Measurements from ENCODE around the gene TMEM212.
"Not testable (repeated sequence)": the region's sequence is repeated elsewhere in the genome, so short reads cannot be mapped to it uniquely, and the experiment has no call there.

The TMEM212 gene

DNA sequence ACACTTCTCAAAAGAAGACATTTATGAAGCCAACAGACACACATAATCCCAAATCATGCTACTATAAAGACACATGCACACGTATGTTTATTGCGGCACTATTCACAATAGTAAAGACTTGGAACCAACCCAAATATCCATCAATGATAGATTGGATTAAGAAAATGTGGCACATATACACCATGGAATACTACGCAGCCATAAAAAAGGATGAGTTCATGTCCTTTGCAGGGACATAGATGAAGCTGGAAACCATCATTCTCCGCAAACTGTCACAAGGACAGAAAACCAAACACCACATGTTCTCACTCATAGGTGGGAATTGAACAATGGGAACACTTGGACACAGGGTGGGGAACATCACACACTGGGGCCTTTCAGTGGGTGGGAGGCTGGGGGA, 15.6 kb downstream of the TMEM212 start:
- not testable (repeated sequence) for DNase-seq (ENCODE audit: low read depth in 2 of 2)

DNA sequence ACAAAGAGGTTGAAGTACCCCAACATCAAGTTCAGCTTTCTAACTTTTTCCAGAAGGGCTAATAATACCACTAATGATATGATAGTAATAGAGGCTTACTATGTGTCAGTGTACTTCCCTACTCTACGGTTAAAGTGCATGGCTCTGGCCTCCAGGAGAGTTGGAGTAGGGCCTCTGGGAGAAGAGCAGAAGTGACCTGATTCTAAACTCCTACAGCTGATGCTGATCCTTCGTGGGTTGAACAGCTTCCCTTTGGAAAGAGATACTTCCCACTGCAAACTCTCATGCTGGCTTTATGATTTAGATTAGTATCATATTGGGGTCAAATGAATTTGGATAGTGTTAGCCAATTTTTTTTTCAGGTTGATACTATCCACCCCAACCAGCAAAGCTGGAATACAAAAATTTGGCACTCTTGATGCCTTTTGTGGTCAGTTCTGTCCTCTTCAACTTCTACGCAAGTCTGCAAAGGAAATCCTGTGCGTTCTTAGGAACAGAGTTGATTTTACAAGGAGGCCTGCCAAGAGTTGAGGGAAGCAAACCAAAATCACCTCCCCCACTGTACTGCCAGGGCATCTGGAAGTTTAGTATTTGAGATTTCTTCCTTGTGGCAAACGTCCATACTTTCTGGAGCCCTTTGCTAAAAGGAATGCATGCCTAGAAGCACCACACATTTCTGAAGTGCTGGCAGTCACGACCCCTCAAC, 17.8 kb downstream of the TMEM212 start:
- DNase-seq (ENCODE audit: low read depth in 2 of 2), result no peak

DNA sequence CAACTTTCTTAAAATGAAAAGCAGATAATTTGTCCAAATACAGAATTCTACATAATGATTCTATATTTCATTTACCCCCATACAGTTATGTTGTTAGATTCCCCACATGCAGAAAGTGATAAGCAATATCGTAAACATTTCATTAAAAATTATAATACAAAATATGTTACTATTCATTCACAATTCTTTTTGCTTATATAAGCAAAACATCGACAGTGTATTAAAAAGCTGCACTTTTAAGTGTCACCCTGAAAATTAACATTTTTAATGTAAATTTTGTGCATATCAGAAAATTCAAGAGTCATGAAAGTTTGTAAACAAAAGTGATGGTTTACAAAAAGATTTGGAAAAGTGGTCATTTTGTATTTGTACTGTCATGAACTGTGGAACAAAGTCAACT, 19.2 kb downstream of the TMEM212 start:
- no peak for DNase-seq (ENCODE audit: low read depth in 2 of 2)

DNA sequence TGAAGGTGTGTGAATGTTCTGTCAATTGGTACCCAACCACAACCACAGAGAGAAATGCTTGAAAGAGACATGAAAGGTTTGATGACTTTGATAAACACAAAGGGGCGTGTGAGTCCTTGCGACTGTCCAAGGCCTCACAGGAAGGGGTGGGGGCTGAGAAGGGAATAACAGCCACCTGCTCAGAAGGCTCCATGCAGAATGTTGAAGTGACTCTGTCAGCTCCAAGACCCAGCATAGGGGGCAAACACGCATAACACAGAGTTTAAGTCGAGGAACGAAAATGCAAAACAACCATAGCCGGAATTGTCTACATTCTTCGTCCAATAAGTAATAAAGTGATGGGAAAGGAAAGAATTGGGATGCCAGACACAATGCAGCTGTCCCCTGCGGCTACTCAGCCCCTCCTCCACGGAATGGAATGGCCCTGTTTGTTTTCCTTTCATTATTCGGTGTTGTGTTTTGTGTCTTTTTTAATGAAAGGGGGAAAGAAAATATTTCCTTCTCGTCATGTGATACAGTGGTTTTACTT, 19.9 kb downstream of the TMEM212 start:
- DNase-seq (ENCODE audit: low read depth in 2 of 2), result no peak

DNA sequence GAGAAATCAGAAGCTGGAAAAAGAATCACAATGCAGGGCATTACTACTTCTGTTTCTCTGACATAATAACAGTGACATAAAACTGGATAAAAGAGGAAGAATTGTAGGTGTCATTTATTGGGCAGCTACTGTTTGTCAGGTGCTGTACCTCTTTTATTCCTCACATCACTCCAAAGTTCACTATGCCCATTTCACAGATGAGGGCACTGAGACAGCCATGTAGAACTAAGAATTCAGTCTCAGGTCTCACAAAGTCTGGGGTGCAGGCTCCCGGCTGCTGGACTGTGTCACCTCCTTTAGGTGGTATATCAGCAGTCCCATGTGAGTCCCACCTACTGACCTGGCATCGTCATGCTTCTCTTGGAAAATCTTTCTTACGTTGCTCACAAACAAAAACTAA, 20.8 kb downstream of the TMEM212 start:
- DNase-seq (ENCODE audit: low read depth in 2 of 2), result no peak

DNA sequence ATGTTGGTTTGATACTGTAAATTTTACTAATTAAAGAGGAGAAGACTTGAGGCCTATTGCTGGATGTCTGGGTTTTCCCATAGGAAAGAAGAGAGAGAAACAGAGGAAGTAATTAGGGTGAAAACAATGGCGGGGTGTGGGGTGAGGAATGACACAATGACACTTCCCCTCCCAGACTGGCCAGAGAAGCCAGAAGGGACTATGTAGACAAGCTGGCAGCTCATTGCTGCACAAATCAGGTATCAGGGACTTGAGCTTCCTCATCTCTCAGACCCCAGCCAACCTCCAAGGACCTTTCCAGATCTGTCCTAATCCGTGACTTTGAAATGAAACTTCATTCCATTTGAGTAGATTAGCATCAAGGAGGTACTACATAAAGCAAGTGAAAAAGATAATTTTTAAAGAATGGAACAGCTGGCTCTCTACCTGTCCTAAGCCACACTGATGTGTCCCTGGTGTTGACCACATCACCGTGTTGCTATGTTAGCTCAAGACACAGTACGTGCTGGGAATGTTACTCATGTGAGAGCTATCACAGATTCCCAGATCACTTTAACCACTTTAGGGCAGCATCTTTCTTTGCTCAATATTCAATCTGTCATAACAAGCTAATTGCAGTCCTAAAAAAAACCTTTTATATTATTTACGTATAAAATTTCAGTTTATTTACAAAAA, 22.2 kb downstream of the TMEM212 start:
- DNase-seq (ENCODE audit: low read depth in 2 of 2), result no peak

DNA sequence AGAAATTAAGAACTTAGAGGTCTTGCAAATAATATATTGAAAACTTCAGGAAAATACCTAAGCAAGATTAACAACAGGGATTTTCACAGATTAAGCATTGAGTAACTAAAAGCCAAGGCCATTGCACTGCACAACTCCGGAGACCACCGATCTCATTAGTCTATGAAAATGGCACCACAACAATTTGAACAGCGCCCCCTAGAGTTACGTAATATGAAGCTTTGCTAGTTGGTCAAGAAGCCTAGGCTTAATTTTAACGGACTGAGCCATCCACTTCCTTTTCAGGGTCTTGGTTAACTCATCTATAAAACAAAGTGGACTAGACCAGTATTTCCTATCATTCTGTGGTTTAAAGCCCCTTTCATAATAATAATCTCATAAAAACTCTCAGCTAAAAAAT, 24.8 kb downstream of the TMEM212 start:
- DNase-seq (ENCODE audit: low read depth in 2 of 2), result no peak

DNA sequence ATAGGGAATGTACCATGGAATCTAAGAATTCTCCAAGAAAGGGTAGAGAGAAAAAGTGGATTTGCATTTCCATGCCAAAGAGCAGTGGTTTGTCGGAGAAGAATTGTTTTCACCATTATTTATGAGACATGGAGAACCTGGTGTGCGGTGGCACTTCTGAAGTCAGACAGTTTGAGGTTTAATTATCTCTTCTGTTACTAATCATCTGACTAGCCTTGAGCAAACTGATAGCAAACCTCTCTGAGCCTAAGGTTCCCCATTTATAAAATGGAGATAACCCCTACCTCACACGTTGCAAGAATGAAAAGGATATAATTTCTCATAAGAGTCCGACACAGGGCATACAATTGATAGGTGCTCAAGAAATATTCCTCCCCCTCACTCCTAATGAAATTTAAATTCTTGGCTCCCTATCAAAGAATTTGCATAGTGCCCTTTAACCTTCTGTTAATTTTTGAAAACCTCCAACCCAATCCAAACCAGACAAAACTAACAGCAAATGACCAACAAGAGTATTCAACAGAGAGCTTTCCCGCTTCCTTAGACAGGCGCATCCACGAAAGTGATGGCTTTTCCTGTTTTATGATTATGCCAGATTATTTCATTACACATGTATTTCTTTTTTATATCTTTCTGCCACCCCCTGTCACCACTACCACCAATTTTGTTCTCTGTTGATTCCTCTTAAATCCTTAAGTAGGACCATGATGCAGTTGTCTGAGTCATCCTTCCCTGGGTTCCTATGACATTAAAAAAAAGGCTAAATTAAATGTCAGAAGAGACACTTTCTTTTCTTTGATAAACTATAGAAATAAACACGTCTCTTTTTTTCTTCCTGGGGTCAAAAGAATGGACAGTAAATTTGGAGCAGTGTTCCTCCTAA, 28.5 kb downstream of the TMEM212 start:
- DNase-seq (ENCODE audit: low read depth in 2 of 2), result no peak

DNA sequence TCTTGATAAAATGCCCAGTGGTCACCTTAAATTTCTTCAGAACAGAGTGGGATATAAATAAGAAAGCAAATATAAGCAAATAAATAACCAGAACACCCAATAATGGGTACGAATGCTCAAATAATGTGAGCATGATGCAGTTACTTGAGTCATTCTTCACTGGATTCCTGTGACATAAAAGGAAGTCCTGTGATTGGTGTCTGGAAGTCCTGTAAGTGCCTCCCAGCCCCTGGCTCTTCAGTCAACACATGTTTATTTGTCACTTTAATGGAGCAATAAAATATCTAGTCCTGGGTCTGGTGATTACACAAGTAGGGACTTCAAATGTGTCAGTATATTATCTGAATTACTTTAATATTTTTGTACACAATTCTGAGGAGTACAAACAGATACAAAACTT, 30.4 kb downstream of the TMEM212 start:
- no peak for DNase-seq (ENCODE audit: low read depth in 2 of 2)

DNA sequence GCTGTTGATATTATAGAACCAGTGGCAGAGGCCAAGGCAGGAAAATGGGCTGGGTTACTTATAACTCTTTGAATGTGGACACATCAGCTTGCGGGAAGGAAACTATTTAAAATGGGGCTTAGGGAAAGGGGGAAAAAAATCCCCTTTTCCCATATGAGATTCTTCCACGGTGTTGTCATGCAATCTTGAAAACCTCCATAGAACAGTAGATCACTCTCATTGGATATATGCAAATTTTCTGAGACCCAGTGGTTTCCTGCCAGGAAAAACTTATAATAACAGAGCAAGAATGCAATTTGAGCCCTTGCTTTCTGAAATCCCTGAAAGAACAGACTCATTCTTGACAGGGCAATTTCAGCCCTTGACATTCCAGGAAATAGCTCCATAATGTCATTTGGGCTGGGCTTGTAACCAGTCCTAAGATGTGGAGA, 31.1 kb downstream of the TMEM212 start:
- DNase-seq (ENCODE audit: low read depth in 2 of 2), result no peak

DNA sequence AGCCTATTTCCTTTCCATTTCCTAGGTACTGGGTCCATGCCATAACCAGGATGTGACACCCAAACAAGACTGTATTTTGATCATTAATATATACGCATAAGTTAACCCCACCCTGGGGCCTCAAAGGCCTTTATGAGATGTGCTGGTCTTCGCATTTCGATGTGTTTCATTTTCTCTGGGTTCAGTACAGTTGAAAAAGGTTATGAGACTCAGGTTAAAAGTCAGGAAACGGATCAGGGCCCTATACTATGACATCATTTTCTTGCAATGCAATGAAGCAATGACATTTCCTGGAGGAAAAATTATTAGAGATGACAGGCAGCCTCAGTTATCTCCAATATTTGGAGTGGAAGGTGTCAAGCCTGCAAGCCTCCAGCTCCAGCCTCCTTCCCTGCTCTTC, 31.7 kb downstream of the TMEM212 start:
- no peak for DNase-seq (ENCODE audit: low read depth in 2 of 2)

DNA sequence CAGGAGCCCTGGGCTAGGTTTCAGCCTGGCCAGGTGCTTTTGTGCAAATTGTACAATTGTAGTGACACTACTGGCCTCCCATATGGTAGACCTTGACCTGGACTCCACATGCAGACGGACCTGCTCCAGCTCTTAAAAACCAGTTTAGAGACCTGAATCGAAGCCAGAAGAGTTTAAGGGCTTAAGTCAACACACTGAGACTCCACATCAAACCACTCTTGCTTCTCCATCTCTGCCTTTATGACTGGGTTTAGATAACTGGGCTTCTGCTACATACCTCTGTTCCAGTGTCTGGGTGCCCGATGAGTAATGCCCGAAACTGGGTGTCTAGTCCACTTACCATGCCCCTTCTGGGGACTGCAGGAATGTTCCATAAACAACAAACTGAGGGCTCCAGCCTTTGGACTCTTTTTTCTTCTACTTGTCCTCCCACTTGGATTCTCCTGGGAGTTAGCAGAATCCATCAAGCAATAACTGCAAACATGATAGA, 32.8 kb downstream of the TMEM212 start:
- DNase-seq (ENCODE audit: low read depth in 2 of 2), result no peak

DNA sequence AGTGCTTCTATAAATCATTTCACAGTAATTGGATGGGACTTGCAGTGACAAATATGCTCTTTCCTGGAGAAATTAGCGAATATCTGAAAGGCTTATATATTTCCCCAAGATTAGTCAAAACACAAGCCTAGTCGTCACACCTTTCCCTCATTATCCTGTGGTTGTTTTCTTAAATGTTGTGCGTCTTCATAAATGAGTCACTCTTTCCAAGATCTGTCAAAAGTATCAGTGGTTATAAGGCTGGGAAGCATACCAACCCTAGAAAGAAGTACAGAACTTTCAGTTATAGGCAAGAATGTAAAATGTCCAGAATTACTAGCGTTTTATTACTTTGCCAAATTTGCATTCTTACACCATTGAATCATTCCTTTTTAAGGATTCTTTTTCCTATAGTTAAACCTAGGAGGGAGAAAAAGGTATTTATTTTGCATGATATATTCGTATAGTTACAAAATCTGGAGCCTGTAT, 33.6 kb downstream of the TMEM212 start:
- no peak for DNase-seq (ENCODE audit: low read depth in 2 of 2)

DNA sequence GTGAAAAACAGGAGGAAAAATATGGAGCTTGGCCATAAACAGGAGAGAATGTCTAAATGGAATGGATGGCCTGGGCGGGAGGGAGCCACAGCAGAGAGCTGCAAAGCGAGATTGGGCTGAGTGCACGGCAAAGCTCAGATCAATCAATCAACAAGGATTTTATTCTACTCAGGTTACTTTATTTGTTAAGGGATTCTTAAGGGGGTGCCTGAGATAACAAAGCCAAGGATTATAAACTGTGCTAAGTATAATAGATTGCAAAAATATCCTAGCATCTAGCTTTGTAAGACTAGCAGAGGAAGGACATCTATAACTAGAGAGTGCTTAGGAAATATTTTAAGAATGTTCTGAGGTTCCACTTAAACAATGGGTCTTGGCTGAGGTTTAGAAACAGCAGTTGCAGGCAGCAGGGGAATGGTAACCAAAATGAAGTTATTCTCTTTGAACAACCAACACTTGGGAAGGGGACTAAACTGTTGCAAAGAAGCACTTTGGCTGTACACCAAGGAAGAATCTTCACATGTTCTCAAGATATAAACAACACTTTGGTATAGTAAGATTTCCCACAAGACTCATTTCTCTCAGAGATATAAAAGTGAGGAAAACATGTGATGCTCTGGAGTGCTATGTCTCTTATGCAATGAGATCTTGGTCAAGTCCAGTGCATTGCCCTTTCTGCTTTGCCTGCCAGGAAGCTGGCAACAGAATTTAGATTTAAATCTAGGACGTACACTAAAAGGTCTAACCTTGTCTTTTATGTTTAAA, 35.5 kb downstream of the TMEM212 start:
- DNase-seq (ENCODE audit: low read depth in 2 of 2), result no peak

DNA sequence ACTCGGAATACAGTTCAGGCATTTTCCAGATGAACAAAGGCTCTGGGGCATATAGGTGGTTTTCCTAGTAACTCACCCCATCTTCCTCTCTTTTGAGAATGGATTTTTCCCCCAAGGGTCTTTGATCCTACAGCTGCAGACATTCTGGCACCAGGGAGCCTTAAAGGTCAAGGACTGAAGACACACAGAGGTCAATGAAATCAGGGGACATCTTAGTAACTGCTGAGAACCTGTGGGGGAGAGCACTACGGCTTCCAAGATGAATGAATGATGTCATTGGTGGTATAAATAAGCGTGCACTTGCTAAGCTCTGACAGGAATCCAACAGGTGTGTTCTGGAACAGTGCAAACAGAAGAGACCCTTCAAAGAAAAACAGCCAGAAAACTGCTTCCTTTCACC, 36.3 kb downstream of the TMEM212 start:
- no peak for DNase-seq (ENCODE audit: low read depth in 2 of 2)

DNA sequence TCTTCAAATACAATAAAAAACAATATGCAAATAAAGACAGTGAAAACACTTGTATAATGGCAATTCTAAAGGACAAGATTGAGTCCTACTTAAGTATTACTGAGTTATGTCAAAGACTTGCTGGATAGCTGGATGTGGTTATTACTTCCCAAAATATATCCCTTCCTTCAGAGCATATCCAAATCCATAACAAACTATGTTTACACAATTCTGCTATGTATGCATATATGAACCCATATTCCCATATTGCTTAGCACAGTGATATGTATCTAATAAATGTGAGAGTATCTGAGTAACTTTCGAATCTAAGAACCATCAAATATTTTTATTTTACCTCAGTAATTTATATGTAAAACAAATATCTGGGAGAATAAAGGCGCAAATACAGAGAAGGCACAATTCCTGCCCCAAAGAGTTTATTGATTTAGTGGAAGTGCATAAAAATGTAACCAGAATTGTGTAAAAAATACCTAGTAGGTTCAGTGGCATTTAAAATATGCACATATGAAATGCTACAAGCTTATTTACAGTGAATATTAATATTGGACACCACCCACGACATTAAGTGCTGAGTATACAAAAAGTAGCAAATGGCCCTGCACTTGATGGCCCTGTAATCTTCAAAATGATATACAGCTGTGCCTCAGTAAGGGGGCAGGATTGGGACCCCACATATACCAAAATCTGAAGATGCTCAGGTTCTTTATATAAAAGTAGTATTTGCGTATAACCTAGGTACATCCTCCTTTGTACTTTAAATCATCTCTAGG, 37.1 kb downstream of the TMEM212 start:
- DNase-seq (ENCODE audit: low read depth in 2 of 2), result no peak

DNA sequence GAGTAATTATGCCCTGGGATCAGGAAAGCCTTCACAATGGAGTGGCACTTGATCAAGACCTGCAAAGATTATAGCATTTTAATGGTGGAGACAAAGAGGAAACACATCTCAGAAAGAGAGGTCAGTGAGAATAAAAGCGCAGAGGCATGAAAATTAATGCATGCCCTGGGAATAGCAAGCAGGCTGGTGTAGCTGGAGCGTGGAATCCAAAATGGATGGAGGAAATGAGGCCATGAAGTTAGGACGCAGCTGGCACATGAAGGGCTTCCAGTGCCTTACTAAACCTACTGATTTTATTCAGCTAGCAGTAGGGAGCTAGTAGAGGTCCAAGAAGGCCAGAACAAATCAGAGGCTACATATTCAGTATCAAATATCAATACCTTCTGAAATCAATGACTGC, 38.1 kb downstream of the TMEM212 start:
- DNase-seq (ENCODE audit: low read depth in 2 of 2), result no peak

DNA sequence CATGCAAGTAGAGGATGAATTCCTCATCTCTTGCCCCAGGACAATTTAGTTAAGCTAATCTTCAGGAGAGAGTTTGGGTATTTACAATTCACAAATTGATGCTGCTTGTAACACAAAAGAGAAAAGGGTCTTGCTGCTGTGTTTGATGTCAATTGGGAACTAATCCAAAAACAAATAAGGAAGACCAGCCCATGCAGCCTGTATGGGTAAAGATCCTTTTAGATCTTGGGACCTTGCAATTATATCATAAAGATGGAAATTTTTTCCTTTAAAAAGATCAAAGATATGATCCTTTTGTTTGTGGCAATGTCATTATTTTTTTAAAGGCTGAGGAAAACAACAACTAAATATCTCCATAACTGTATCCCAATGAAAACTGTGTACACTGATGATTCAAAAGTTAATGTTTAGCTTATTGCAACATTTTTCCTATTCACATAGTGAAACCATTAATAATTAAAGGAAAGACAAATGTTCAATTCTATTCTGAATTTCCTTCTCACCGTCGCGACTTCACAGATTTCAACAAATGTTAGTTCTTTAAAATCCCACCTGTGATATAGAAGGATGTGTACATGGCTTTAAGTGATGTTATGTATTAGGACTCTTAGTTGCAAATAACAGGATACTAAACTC, 40.2 kb downstream of the TMEM212 start:
- no peak for DNase-seq (ENCODE audit: low read depth in 2 of 2)

DNA sequence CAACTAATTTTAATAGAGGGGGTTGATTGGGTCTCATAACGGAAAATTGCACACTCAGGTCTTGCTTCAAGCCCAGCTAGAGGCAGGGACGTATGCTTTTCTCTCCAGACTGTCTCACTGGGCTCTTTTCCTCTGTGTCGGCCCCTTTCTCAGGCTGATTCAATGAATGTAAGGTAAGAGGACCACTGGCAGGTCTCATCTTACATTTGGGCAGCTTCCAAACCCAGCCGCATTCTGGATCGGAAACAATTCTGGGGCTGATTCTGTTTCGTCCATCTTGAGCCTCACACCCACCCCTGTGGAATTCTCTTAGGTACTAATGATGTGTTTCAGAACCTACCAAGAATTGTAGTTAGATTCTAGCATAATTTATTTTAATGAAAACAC, 40.7 kb downstream of the TMEM212 start:
- DNase-seq (ENCODE audit: low read depth in 2 of 2), result no peak

DNA sequence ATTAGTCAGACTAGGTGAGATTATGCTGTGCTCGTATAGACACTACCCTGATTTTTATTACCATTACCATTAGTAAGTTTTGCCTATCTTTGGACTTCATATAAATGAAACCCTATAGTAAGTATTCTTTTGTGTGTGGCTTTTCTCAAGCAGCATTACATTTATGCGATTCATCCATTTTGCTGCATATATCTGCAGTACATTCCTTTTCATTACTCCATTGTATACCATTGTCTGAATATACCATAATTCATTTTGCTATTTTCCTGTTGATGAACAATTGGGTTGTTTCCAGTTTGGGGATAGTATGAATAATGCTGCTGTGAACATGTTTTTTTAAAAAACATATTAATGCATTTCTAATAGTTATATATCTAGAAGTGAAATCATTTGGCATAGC, 45.3 kb downstream of the TMEM212 start:
- no peak for DNase-seq (ENCODE audit: low read depth in 2 of 2)
